ENCODE data around the gene POLR1D. TPM values are rescaled to one million over a fixed set of nuclear protein-coding genes. Genes with fewer than 3 reads are reported as not detected.

Gene POLR1D
- total RNA-seq, 1 experiment from 2014 or later: 75.6 TPM

DNA sequence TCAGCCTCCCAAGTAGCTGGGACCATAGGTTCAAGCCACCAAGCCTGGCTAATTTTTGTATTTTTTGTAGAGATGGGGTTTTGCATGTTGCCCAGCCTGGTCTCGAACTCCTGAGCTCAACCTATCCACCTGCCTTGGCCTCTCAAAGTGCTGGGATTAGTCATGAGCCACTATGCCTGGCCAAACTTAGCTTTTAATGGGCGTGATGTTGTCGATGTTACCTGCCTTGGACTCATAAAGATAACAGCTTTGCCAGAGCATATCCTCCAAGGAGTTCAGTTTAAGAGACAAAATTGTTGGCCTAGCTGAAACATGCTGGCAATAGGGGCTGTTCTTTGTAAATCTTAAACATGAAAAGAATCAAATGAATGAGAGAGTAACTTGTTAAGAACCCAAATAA is 13.1 kb downstream of the POLR1D start:
- no peak overlapping the region for H3K4me3 ChIP-seq (ENCODE audit: low read depth in 2 of 2, low read length in 2 of 2)
- H3K27ac ChIP-seq (ENCODE audit: low read length): no peak overlapping the region
- DNase-seq (ENCODE audit: low read depth, low spot score) (no peak), ATAC-seq (no peak)
- no peak for TF ChIP-seq SIN3A (IDR thresholded peaks at IDR 0.05; ENCODE audit: borderline replicate concordance, insufficient read depth, low read depth, low read length)
- TF ChIP-seq TCF7L2 (IDR thresholded peaks at IDR 0.05; ENCODE audit: low read depth, low read length): no peak
- TF ChIP-seq, protein P1, sequence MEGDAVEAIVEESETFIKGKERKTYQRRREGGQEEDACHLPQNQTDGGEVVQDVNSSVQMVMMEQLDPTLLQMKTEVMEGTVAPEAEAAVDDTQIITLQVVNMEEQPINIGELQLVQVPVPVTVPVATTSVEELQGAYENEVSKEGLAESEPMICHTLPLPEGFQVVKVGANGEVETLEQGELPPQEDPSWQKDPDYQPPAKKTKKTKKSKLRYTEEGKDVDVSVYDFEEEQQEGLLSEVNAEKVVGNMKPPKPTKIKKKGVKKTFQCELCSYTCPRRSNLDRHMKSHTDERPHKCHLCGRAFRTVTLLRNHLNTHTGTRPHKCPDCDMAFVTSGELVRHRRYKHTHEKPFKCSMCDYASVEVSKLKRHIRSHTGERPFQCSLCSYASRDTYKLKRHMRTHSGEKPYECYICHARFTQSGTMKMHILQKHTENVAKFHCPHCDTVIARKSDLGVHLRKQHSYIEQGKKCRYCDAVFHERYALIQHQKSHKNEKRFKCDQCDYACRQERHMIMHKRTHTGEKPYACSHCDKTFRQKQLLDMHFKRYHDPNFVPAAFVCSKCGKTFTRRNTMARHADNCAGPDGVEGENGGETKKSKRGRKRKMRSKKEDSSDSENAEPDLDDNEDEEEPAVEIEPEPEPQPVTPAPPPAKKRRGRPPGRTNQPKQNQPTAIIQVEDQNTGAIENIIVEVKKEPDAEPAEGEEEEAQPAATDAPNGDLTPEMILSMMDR (IDR thresholded peaks at IDR 0.05): no peak
- TF ChIP-seq, protein P2, sequence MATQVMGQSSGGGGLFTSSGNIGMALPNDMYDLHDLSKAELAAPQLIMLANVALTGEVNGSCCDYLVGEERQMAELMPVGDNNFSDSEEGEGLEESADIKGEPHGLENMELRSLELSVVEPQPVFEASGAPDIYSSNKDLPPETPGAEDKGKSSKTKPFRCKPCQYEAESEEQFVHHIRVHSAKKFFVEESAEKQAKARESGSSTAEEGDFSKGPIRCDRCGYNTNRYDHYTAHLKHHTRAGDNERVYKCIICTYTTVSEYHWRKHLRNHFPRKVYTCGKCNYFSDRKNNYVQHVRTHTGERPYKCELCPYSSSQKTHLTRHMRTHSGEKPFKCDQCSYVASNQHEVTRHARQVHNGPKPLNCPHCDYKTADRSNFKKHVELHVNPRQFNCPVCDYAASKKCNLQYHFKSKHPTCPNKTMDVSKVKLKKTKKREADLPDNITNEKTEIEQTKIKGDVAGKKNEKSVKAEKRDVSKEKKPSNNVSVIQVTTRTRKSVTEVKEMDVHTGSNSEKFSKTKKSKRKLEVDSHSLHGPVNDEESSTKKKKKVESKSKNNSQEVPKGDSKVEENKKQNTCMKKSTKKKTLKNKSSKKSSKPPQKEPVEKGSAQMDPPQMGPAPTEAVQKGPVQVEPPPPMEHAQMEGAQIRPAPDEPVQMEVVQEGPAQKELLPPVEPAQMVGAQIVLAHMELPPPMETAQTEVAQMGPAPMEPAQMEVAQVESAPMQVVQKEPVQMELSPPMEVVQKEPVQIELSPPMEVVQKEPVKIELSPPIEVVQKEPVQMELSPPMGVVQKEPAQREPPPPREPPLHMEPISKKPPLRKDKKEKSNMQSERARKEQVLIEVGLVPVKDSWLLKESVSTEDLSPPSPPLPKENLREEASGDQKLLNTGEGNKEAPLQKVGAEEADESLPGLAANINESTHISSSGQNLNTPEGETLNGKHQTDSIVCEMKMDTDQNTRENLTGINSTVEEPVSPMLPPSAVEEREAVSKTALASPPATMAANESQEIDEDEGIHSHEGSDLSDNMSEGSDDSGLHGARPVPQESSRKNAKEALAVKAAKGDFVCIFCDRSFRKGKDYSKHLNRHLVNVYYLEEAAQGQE (IDR thresholded peaks at IDR 0.05; ENCODE audit: insufficient read depth in 1 of 2, low read depth in 2 of 2, low read length in 1 of 2): no peak
- TF ChIP-seq POLR2AphosphoS5 (IDR thresholded peaks at IDR 0.05; ENCODE audit: low read depth, low read length): no peak
- POLR2A ChIA-PET: no interaction called here
- no peaks in the 10 kb centered on the region; the same call in 1 of the 2 replicates for H3K36me3 ChIP-seq (ENCODE audit: control insufficient read depth, insufficient read depth, low read length)
- no TSS peak for BruUV-seq (replicated peaks)
- H3K4me1 ChIP-seq (ENCODE audit: control insufficient read depth, insufficient read depth, low read length): no peaks in the 10 kb centered on the region; the same call in 1 of the 2 replicates
- in situ Hi-C loops (cut with HindIII; ENCODE audit: low pct_unique_long_range_greater_than_20kb, low sequenced_read_pairs): no loop called here
- H3K27me3 ChIP-seq (ENCODE audit: control insufficient read depth, insufficient read depth, low read length): no peaks in the 10 kb centered on the region
- intact Hi-C loops (cut with micrococcal nuclease; ENCODE audit: unreplicated experiment): no loop called here
- no peaks in the 10 kb centered on the region for H3K9me3 ChIP-seq (ENCODE audit: control insufficient read depth, insufficient read depth, low read depth, low read length)
- CTCF ChIA-PET: no interaction called here

DNA sequence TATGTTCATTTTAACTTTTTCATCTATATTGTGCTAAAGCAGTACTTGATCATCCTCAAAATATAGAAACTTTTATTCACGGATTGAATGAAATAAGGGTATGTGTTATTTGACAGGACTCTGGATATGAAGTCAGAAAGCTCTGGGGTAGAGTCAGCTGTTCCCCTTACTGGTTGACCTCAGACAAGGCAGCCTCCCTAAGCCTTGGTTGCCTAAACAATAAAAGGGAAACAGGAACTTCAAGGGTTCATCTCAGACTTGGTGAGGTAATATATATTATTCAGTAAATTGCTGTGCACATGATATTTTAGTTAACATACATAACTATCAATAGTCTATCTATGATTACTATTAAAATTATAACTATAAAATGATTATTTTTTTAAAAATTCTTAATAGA is 13.6 kb downstream of the POLR1D start:
- in situ Hi-C loops (cut with HindIII; ENCODE audit: low pct_unique_long_range_greater_than_20kb, low sequenced_read_pairs): no loop called here
- Histone ChIP-seq H3K4me1 (ENCODE audit: control insufficient read depth, insufficient read depth, low read length) (no peaks in the 10 kb centered on the region; the same call in 1 of the 2 replicates), H3K27me3 (ENCODE audit: control insufficient read depth, insufficient read depth, low read length) (no peaks in the 10 kb centered on the region), H3K27ac (ENCODE audit: low read length) (no peak overlapping the region), H3K9me3 (ENCODE audit: control insufficient read depth, insufficient read depth, low read depth, low read length) (no peaks in the 10 kb centered on the region), H3K4me3 (ENCODE audit: low read depth in 2 of 2, low read length in 2 of 2) (no peak overlapping the region), H3K36me3 (ENCODE audit: control insufficient read depth, insufficient read depth, low read length) (no peaks in the 10 kb centered on the region; the same call in 1 of the 2 replicates)
- intact Hi-C loops (cut with micrococcal nuclease; ENCODE audit: unreplicated experiment): no loop called here
- ChIA-PET POLR2A (no interaction called here), CTCF (no interaction called here)
- TF ChIP-seq, protein P2 (IDR thresholded peaks at IDR 0.05; ENCODE audit: insufficient read depth in 1 of 2, low read depth in 2 of 2, low read length in 1 of 2): no peak
- TF ChIP-seq TCF7L2 (IDR thresholded peaks at IDR 0.05; ENCODE audit: low read depth, low read length) (no peak), SIN3A (IDR thresholded peaks at IDR 0.05; ENCODE audit: borderline replicate concordance, insufficient read depth, low read depth, low read length) (no peak), POLR2AphosphoS5 (IDR thresholded peaks at IDR 0.05; ENCODE audit: low read depth, low read length) (no peak)
- TF ChIP-seq, protein P1 (IDR thresholded peaks at IDR 0.05): no peak
- no TSS peak for BruUV-seq (replicated peaks)
- DNase-seq (ENCODE audit: low read depth, low spot score) (no peak), ATAC-seq (no peak)

All from Panc1 (cell line).